HG02642 (cell line): ENCODE measurements around the gene PLA2G4C.
"Not testable (repeated sequence)": the region's sequence is repeated elsewhere in the genome, so short reads cannot be mapped to it uniquely, and the experiment has no call there.

Experiments used
- ATAC-seq: cut with Tn5 transposase; IDR thresholded peaks from one replicate; pipeline ENCODE4 v1.9.1; 2021; ENCODE audit warnings: mild to moderate bottlenecking; ENCODE audit not compliant: unreplicated experiment, poor library complexity

PLA2G4C gene

DNA sequence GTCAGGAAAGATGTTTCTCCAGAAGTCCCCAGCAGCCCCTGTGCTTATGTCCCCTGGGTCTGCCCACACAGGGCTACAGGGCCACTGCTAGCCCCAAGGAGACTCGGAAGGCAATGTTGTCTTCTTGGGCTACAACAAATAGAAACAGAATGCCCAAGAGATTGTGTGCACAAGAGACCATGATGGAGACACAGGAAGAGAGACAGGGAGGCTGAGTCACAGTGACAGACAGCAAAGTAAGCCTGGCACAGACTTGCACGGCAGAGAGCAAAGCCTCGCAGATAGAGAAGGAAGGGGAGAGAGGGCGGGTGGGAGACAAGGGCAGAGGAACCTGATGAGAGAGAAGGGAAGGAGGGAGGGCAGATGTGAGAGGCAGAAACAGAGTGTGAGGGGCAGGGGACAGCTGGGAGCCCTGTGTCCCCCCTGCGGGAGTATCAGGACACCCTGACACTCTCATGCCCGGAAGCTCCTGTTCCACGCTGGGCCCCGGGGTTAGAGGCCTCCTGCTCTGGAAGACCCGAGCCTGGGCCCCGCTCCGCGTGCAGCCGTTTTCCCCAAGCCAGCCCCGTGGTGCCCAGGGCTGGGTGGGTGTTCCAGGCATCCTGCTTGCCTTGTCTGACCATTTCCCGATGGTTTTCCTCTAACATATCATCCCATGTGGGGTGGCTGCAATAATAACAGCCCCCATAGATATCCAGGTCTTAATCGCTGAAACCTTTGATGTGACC lies 2.7 kb upstream of the PLA2G4C start:
- no peak for ATAC-seq

DNA sequence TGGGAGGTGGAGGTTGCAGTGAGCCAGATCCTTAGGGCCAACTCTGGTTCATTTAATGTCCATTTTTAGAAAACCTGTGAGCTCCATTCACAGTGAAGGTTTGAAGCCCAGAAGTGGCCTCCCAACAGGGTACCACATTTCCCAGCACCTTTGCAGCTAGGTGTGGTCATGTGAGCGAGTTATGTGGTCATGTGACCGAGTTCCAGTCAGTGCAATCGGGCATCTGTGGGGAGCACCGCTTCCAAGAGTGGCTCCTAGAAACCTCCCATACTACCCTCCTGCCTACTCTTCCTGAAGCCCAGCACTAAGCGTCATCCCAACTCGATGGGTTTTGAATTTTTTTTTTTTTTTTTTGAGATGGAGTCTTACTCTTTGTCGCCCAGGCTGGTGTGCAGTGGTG lies 663 bp upstream of the PLA2G4C start:
- ATAC-seq, result no peak

DNA sequence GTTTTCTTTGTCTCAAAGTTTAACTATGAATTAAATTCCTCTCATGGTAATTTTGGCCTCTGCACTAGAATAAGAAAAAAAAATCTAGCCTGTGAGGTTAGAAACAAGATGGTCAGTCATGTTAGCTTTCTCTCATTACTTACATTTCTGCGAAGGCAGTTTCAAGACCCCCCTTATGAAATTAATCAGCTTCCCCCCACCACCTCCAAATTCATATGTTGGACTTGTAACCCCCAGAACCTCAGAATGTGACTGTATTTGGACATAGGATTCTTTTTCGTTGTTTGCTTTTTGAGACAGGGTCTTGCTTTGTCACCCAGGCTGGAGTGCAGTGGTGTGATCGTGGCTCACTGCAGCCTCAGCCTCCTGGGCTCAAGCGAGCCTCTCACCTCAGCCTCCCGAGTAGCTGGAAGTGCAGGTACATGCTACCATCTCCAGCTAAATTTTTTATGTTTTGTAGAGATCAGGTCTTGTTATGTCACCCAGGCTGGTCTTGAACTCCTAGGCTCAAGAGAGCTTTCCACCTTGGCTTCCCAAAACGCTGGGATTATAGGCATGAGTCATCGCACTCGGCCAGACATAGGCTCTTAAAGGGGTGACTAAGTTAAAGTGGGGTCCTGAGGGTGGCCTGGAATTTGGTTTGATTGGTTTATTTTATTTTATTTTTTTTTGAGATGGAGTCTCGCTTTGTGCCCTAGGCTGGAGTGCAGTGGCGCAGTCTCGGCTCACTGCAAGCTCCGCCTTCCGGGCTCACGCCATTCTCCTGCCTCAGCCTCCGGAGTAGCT lies 1.4 kb downstream of the PLA2G4C start:
- no peak for ATAC-seq

DNA sequence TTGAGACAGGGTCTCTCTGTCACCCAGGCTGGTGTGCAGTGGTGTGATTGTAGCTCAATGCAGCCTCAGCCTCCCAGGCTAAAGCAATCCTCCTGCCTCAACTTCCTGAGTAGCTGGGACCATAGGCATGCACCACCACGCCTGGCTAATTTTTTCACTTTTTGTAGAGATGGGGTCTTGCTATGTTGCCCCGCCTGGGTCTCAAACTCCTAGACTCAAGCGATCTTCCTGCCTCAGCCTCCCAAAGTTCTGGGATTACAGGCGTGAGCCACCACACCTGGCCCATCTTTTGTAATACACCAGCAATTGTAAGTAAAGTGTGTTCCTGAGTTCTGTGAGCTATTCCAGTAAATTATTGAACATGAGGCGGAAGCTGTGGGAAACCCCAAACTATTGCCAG lies 6.7 kb downstream of the PLA2G4C start:
- no peak for ATAC-seq

DNA sequence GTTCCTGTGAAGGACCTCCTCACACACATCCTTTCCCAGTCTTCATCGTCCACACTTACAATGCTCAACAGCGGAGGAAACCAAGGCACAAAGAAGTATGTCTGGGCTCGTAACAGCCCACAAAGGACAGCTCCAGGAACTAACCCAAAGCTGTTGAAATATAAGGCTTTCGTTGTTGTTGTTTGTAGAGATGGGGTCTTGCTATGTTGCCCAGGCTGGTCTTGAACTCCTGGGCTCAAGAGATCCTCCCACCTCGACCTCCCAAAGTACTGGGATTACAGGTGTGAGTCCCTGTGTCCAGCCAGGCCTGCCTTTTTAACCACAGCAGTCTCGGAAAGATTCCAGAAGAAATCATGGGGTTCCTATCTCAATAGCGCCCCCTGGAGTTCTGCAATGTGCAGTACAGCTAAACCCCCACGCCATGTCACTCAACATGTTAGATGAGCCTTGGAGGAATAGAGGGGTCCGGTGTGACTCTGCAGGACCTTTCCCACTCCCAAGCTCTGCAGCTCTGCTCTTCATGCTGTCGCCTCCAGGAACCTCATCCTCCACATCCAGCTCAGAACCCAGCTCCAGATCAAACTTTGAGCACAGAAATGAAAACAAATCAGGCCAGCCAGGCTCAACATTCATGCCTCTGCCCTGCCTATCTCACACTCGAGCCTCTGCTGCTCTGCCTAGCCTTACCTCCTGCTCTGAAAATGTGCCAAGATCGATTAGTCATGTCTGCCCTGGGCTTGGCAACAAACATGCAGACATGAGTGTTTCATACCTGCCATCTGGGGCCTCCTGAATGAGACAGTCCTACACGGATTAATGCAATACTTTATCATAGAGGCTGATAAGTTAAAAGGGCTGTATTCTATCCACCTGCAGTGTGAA lies 7.5 kb downstream of the PLA2G4C start:
- ATAC-seq, result no peak

DNA sequence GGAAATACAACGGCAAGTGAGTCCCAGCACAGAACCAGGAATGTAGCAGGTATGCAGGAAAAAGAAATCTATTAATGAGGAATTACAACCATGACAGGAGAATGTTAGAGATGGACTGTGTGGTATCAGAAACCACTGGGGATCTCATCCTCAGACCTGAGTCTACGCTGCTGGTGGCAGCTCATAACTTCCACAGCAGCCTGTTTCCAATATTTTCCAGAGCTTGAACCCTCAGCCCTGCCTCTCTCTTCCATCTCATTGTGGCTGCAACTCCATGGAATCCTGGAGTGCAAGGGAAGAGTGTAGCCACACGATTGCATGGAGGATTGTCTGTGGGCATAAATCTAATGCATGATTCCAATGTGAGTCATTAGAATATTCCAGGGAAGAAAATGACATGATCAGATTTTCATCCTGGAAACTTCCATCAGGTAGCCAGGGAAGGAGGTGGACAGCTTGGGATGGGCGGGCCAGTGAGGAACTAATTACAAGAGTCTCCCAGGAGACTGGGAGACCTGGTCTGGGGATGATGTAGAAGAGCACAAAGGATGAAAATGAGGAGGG lies 14.9 kb downstream of the PLA2G4C start:
- no peak for ATAC-seq

DNA sequence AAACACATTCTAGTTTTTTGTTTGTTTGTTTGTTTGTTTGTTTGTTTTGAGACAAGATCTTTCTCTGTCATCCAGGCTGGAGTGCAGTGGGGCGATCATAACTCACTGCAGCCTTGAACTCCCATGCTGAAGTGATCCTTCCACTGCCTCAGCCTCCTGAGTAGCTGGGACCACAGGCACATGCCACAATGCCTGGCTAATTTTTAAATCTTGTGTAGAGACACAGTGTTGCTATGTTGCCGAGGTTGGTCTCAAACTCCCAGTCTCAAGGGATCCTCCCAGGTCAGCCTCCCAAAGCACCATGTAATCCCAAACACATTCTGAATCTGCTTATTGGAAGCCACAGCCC lies 15.8 kb downstream of the PLA2G4C start:
- no peak for ATAC-seq

DNA sequence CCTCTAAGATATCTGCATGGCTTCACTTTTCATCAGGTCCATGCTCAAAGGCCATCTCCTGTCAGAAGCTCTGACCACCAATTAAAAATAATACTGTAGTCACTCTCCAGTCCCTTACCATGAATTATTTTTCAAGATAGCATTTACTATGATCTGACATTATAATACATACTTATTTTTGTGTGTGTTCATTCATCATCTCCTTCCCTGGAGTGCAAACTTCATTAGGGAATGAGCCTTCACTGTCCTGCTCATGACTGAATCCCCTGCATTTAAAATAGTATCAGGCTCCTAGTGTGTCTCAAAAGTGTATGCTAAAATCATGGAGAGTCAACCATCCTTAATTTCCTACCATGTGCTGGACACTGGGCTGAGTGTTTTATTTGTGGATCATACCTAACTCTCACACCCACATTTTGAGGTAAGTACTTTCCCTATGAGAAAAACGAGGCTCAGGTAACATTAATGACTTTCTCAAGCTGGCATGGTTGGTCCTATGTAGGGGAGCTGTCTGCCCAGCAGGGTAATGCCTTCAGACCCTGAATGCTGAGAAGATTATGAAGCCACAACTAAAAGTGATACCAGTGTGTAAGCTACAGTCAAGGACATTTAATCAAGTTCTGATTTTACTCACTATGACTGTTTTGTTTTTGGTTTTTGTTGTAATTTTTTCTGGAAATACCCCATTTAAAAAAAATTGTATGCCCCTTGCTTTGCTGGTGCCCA lies 16.3 kb downstream of the PLA2G4C start:
- ATAC-seq, result no peak

DNA sequence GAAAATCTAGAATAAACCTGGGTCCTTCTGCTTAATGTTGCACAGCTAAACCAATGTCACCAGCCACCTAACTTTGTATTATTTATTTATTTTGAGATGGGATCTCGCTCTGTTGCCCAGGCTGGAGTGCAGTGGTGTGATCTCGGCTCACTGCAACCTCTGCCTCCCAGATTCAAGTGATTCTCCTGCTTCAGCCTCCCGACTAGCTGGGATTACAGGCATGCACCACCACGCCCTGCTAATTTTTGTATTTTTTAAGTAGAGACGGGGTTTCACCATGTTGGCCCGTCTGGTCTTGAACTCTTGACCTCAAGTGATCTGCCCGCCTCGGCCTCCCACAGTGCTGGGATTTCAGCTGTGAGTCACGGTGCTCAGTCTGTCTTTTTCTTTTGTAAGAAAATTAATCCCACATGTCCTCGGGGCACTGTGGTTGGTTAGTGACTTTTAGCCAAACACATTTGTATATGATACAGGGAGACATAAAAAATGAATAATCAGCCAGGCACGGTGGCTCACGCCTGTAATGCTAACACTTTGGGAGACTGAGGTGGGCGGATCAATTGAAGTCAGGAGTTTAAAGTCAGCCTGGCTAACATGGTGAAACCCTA lies 19.4 kb downstream of the PLA2G4C start:
- ATAC-seq, result not testable (repeated sequence)

DNA sequence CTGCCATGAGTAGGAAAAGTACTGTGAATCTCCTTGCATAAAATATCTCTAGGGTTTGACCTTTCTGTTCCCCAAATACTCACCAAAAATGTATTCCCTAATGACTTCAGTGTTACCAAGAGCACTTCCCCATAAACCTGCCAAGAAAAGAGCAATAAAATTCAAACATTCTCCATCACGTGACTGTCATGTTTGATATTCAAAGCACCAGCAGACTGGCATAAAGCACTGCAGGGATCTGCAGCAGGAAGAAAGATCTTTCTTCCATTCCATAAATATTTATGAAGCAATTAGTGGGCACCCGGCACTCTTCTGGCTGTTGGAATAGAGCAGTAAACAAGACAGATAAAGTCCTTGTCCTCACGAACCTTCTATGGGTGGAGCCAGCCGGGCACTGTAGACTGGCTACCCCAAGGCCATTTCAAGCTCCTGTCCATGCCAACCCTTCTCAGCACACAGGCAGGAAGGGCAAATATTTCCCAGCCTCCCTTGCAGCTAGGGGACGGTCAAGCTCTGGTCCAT lies 20.3 kb downstream of the PLA2G4C start:
- ATAC-seq, result no peak

DNA sequence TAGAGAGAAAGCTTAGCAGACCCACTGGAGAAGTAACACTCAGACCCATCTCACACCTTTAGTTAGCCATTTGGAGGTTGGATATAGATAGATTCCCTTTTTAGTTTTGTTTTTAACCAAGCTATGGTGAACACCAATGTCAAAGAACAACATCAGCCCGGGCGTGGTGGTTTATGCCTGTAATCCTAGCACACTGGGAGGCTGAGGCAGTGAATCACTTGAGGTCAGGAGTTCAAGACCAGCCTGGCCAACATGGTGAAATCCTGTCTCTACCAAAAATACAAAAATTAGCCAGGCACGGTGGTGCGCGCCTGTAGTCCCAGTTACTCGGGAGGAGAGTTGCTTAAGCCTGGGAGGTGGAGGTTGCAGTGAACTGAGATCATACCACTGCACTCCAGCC lies 21.6 kb downstream of the PLA2G4C start:
- ATAC-seq, result not testable (repeated sequence)

DNA sequence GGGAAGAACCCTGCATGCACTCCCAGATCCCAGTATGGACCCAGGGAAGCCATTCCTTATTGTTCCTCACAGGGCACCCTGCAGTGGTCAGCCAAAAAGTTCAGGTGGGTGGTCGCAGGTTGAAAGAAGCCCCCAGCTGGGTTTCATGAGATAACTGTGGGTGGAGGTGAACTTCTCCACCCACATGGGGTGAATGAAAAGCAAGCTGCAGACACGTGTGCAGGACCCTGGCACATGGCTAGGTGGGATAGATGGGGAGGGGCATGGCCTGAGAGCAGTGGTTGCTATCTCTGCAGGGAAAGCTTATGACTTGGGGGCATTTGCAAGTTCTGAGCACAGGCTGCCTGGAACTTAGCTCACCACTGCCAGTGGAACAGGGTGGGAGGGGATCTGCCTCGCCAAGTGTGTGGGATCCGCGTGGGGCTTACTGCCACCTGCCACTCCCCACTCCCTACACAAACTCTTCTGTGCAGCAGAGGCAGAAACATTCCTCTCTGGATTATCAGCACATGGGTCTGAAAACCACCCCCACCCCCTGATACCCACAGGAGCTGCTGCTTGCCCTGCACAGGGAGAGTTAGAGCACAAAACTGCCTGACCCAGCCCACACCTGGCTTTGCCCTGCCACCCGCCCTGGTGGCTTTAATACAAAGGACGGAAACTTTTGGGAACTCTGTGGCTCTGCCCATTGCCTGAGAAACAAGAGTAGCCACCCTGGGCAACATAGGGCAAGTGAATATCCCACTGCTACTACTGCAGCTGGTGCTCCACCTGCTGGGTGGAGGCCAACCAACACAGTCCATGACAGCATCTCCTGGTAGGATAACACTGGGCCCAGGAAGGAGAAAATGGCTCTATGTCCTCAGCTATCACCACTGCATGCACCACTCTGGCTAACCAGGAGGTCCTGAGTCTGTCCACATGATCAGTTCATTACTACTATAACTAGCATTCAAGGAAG lies 24.4 kb downstream of the PLA2G4C start:
- ATAC-seq, result no peak

DNA sequence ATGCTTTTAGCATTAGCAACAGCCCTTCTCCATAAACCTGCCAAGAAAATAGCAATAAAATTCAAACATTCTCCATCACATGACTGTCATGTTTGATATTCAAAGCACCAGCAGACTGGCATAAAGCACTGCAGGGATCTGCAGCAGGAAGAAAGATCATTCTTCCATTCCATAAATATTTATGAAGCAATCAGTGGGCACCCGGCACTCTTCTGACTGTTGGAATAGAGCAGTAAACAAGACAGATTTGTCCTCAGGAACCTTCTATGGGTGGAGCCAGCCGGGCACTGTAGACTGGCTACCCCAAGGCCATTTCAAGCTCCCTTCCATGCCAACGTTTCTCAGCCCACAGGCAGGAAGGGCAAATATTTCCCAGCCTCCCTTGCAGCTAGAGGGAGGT lies 25.5 kb downstream of the PLA2G4C start:
- ATAC-seq, result no peak

DNA sequence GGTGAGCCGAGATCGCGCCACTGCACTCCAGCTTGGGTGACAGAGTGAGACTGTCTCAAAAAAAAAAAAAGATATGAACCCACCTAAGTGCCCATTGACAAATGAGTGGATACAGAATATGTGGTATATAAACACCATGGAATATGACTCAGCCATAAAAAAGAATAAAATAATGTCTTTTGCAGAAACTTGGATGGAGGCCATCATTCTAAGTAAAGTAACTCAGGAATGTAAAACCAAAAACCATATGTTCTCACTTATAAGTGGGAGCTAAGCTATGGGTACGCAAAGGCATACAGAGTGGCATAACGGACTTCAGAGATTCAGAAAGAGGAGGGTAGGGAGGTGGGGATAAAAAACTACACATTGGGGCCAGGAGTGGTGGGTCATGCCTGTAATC lies 29.5 kb downstream of the PLA2G4C start:
- ATAC-seq, result no peak

DNA sequence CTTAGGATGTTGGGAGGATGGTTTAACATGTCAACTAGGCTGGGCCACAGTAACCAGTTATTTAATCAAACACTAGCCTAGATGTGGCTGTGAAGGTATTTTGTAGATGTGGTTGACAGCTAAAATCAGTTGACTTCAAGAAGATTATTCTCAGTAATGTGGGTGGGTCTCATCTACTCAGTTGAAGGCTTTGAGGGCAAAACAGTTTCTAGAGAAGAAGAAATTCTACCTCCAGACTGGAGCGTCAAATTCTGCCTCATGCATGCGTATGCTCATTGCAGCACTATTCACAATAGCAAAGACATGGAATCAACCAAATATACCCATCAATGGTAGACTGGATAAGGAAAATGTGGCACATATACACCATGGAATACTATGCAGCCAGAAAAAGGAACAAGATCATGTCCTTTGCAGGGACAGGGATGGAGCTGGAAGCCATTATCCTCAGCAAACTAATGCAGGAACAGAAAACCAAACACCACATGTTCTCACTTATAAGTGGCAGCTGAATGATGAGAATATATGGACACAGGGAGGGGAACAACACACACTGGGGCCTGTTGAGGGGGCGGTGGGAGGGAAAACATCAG lies 40.3 kb downstream of the PLA2G4C start:
- not testable (repeated sequence) for ATAC-seq

DNA sequence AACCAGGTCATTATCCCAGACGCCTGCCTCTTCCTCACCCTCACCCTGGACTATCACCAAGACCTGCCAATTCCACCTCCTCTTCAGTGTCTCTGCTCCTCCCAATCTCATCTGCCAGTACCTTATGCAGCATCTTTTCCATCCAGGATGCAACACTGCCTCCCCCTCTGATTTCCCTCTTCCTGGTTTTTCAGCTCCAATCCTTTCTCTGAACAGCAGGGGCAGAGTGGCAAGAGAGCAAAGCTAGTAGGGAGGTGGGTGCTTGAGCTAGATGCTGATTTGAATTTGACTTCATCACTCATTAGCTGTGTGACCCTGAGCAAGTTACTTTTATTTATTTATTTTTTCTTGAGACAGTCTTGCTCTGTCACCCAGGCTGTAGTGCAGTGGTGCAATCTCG lies 41.2 kb downstream of the PLA2G4C start:
- no peak for ATAC-seq

DNA sequence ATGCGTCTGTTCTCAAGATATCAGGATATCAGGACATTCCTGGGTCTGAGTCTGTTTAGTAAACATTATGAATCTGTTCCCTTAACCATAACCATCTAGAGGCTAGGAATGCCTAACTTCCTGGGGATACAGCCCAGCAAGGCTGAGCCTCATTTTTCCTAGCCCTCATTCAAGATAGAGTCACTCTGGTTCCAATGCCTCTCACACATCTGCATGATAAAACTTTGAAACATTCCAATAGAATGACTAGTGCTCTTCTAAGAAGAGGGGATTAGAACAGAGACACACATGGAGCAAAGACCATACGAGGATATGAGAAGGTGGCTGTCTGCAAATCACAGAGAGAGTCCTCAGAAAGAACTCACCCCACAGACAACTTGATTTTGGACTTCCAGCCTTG lies 46.1 kb downstream of the PLA2G4C start:
- ATAC-seq, result no peak
